ENCODE results near the gene CDC14A.

The CDC14A gene

GRCh38 chr1:100479620-100480338 lies 127.5 kb downstream of the CDC14A start:
- no peak for DNase-seq (ENCODE audit: low read depth)
- H3K4me3 ChIP-seq (replicated peaks; ENCODE audit: low read depth, low read length): no peak overlapping the region
- no peak for TF ChIP-seq CTCF (IDR thresholded peaks at IDR 0.05; ENCODE audit: low read length, missing control alignments)

DNA sequence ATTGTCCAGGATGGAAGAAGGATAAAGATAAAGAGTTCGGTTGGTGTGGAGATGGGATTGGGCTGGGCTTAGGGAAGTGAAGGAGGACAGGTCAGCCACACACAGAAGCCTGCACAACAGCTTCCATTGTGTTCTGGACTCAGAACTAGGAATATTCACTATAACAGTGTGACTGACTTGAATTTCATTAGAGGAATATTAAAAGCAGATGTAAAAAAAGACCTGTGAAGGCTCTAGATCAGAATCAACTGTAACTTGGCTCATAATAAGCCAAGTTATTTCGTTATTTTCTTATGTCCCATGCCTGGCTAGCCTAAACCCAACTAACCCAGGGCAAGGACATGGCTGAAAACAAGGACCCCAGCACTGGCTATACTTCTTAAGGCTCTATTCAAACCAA lies 129.0 kb downstream of the CDC14A start:
- no peak for DNase-seq (ENCODE audit: low read depth)
- no peak overlapping the region for H3K4me3 ChIP-seq (replicated peaks; ENCODE audit: low read depth, low read length)
- TF ChIP-seq CTCF (IDR thresholded peaks at IDR 0.05; ENCODE audit: low read length, missing control alignments): no peak

- no peak for DNase-seq (ENCODE audit: low read depth)
Measured at GRCh38 chr1:100482167-100482566, 129.9 kb downstream of the CDC14A start.

DNA sequence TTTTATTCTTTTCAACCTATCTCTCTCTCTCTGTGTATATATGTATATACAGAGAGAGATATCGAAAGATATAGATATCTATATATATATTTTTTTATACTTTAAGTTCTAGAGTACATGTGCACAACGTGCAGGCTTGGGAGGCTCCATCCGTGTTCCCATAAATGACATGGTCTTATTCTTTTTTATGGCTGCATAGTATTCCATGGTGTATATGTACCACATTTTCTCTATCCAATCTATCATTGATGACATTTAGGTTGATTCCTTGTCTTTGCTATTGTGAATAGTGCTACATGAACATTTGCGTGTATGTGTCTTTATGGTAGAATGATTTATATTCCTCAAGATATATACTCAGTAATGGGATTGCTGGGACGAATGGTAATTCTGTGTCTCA lies 130.4 kb downstream of the CDC14A start:
- TF ChIP-seq CTCF (IDR thresholded peaks at IDR 0.05; ENCODE audit: low read length, missing control alignments): no peak
- H3K4me3 ChIP-seq (replicated peaks; ENCODE audit: low read depth, low read length): no peak overlapping the region
- DNase-seq (ENCODE audit: low read depth): no peak

More at GRCh38 chr1:100482167-100482566, 129.9 kb downstream of the CDC14A start:
- TF ChIP-seq CTCF (IDR thresholded peaks at IDR 0.05; ENCODE audit: low read length, missing control alignments): no peak
- no peak overlapping the region for H3K4me3 ChIP-seq (replicated peaks; ENCODE audit: low read depth, low read length)

- TF ChIP-seq CTCF (IDR thresholded peaks at IDR 0.05; ENCODE audit: low read length, missing control alignments): no peak
- no peak overlapping the region for H3K4me3 ChIP-seq (replicated peaks; ENCODE audit: low read depth, low read length)
- DNase-seq (ENCODE audit: low read depth): no peak
Measured at GRCh38 chr1:100483230-100483629, 130.9 kb downstream of the CDC14A start.

DNA sequence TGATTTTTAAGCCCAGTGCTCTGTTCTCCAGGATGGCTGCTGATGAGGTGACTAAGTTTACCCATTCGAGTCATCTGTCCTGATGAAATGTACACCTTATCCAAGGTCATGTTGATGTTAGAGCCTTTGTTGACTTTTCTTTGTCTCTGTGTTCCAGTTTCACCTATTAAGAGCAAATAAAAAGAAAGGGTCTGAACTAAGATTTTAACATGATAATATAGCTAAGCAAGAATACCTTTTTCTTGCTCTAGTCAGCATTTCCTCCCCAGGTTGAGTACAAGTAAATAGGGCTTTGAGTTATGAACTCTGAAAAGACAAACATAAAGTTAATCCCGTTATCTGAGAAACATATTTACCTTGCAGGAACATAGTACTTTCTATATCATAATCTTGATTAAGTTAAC lies 133.6 kb downstream of the CDC14A start:
- no peak for DNase-seq (ENCODE audit: low read depth)
- no peak for TF ChIP-seq CTCF (IDR thresholded peaks at IDR 0.05; ENCODE audit: low read length, missing control alignments)
- H3K4me3 ChIP-seq (replicated peaks; ENCODE audit: low read depth, low read length): no peak overlapping the region
